ENCODE measurements around the gene LRRC27. TPM values are rescaled to one million over a fixed set of nuclear protein-coding genes. Genes with fewer than 3 reads are reported as not detected.

LRRC27 gene
- total and polyA plus RNA-seq, 2 of the 4 experiments (the other 2 are of a cell fraction): 3.8 to 5.3 TPM

DNA sequence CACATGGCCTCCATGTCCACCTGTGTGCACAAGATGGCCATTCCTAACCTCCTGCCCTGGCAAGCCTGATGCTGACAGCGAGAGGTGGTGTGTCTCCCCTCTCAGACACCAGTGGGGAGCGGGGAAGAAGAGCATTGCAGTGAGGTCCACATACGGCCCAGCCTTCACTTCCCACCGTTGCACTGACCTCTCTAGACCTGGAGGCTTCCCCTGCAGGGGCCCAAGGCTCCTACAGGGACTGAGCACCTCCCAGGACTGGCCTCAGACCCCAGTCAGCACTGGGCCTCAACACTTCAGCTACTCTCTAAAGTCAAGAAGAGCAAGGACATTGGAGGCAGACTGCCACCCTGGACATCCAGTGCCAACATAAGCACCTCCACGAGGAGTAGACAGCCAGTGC lies 40.2 kb upstream of the LRRC27 start:
- H3K4me2 ChIP-seq (ENCODE audit: low read depth, low read length): no peak overlapping the region
- no peak overlapping the region for H3K56ac ChIP-seq (ENCODE audit: extremely low read depth, insufficient read depth, low read length)
- TF ChIP-seq MXI1 (IDR thresholded peaks at IDR 0.05; ENCODE audit: borderline replicate concordance, low read depth, low read length) (no peak), MAZ (IDR thresholded peaks at IDR 0.05; ENCODE audit: borderline replicate concordance, low read depth, low read length) (no peak), CTCF (conservative IDR thresholded peaks at IDR 0.05; ENCODE audit: low read depth, low read length) (no peak)
- TF ChIP-seq, protein P1, sequence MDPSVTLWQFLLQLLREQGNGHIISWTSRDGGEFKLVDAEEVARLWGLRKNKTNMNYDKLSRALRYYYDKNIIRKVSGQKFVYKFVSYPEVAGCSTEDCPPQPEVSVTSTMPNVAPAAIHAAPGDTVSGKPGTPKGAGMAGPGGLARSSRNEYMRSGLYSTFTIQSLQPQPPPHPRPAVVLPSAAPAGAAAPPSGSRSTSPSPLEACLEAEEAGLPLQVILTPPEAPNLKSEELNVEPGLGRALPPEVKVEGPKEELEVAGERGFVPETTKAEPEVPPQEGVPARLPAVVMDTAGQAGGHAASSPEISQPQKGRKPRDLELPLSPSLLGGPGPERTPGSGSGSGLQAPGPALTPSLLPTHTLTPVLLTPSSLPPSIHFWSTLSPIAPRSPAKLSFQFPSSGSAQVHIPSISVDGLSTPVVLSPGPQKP (IDR thresholded peaks at IDR 0.05; ENCODE audit: borderline replicate concordance, low read depth, low read length): no peak
- DNase-seq (no peak), ATAC-seq (ENCODE audit: low read depth) (no peak)
- no peak overlapping the region for H2BK20ac ChIP-seq (ENCODE audit: low read depth, low read length)
- H3K18ac ChIP-seq (ENCODE audit: low read depth, low read length): no peak overlapping the region
- H3K4me3 ChIP-seq (ENCODE audit: insufficient read depth, low read depth, low read length): no peak overlapping the region
- dilution Hi-C loops (cut with HindIII; ENCODE audit: low sequenced_read_pairs, unreplicated experiment): no loop called here
- no CpG with 5 or more reads among the region's 5 CpGs for WGBS, 2 experiments (ENCODE audit: extremely low coverage in 2 of 2, insufficient read length in 1 of 2)
- no peak overlapping the region for H3K27ac ChIP-seq (ENCODE audit: insufficient read depth, low read length)
- H3K27me3 ChIP-seq (ENCODE audit: control insufficient read depth, insufficient read depth, low read length): peaks cover 8% of the 10 kb centered on the region
- H4K5ac ChIP-seq (ENCODE audit: low read depth, low read length): no peak overlapping the region
- no peak overlapping the region for H3K23ac ChIP-seq (ENCODE audit: low read depth, low read length)
- no peak overlapping the region for H2AFZ ChIP-seq (replicated peaks; ENCODE audit: low read length, poor library complexity)
- no peaks in the 10 kb centered on the region for H3K4me1 ChIP-seq (ENCODE audit: control insufficient read depth, insufficient read depth, low read length)
- H4K8ac ChIP-seq (ENCODE audit: low read depth in 2 of 2, low read length in 2 of 2): no peak overlapping the region
- H4K20me1 ChIP-seq (ENCODE audit: insufficient read depth, low read length): no peaks in the 10 kb centered on the region
- no peak overlapping the region for H2AK9ac ChIP-seq (replicated peaks; ENCODE audit: low read depth, low read length, poor library complexity)
- H3K9me3 ChIP-seq (ENCODE audit: control insufficient read depth, insufficient read depth, low read length): peaks cover 2% of the 10 kb centered on the region
- POLR2A ChIA-PET (ENCODE audit: unreplicated experiment): no interaction called here
- no peak overlapping the region for H2BK15ac ChIP-seq (ENCODE audit: low read depth, low read length)
- in situ Hi-C loops (cut with MboI; ENCODE audit: low sequenced_read_pairs): no loop called here
- H3K4ac ChIP-seq (ENCODE audit: low read depth, low read length): no peak overlapping the region
- no peak overlapping the region for H3K9ac ChIP-seq (ENCODE audit: low read depth, low read length)
- no peaks in the 10 kb centered on the region for H3K79me1 ChIP-seq (ENCODE audit: low read depth in 1 of 2, low read length in 2 of 2)
- H4K91ac ChIP-seq (ENCODE audit: insufficient read depth, low read depth, low read length): no peak overlapping the region
- no TSS peak for BruUV-seq (replicated peaks)
- no peaks in the 10 kb centered on the region for H3K36me3 ChIP-seq (ENCODE audit: control insufficient read depth, insufficient read depth, low read length)
- no peak overlapping the region for H2BK120ac ChIP-seq (ENCODE audit: low read depth, low read length)
- no peak overlapping the region for H2AK5ac ChIP-seq (ENCODE audit: low read depth, low read length)
- H3K14ac ChIP-seq (replicated peaks; ENCODE audit: low read depth, low read length): no peak overlapping the region
- CTCF ChIA-PET: no interaction called here
- intact Hi-C loops (cut with micrococcal nuclease): no loop called here
- no peaks in the 10 kb centered on the region for H3K9me1 ChIP-seq (ENCODE audit: insufficient read depth, low read length)
- H2BK5ac ChIP-seq (ENCODE audit: low read depth, low read length, poor library complexity, severe bottlenecking): no peak overlapping the region
